Mesothelial cell of epicardium (in vitro differentiated cells): ENCODE data around the gene ST6GALNAC4. TPM values are rescaled to one million over a fixed set of nuclear protein-coding genes. Genes with fewer than 3 reads are reported as not detected.

ENCODE experiments used
- DNase-seq, 2 experiments: peaks; one replicate each; pipeline ENCODE4 v3.0.0; 2021; ENCODE audit warnings: low spot score in 2 of 2; ENCODE audit not compliant: unreplicated experiment in 2 of 2
- H3K27ac Mint-ChIP-seq: 2 replicates; pipeline ENCODE4 v1.8.0; 2021; ENCODE audit warnings: mixed read lengths
- H3K27me3 Mint-ChIP-seq: 2 replicates; pipeline ENCODE4 v1.8.0; 2021; ENCODE audit warnings: low read depth, mixed read lengths
- H3K36me3 Mint-ChIP-seq: 2 replicates; pipeline ENCODE4 v1.8.0; 2021; ENCODE audit warnings: mixed read lengths
- H3K4me1 Mint-ChIP-seq: 2 replicates; pipeline ENCODE4 v1.8.0; 2021; ENCODE audit warnings: mixed read lengths
- H3K4me3 Mint-ChIP-seq: 2 replicates; pipeline ENCODE4 v1.8.0; 2021; ENCODE audit warnings: mild to moderate bottlenecking, moderate library complexity, mixed read lengths
- H3K9me3 Mint-ChIP-seq: 2 replicates; pipeline ENCODE4 v1.8.0; 2021; ENCODE audit warnings: mixed read lengths
- total RNA-seq: library from RNA; stranded (reverse); gene quantifications from 3 replicates; pipeline ENCODE4 v1.2.1, GENCODE V29; 2021
- TF ChIP-seq, protein P1 (sequence below): fragments of 200-600 bp; sonication (generic); IDR thresholded peaks from one replicate; pipeline ENCODE4 v1.5.0; 2021; ENCODE audit warnings: antibody characterized with exemption; ENCODE audit not compliant: unreplicated experiment

Gene ST6GALNAC4
- total RNA-seq, 1 donor from 2014 or later: 14.5 TPM

DNA sequence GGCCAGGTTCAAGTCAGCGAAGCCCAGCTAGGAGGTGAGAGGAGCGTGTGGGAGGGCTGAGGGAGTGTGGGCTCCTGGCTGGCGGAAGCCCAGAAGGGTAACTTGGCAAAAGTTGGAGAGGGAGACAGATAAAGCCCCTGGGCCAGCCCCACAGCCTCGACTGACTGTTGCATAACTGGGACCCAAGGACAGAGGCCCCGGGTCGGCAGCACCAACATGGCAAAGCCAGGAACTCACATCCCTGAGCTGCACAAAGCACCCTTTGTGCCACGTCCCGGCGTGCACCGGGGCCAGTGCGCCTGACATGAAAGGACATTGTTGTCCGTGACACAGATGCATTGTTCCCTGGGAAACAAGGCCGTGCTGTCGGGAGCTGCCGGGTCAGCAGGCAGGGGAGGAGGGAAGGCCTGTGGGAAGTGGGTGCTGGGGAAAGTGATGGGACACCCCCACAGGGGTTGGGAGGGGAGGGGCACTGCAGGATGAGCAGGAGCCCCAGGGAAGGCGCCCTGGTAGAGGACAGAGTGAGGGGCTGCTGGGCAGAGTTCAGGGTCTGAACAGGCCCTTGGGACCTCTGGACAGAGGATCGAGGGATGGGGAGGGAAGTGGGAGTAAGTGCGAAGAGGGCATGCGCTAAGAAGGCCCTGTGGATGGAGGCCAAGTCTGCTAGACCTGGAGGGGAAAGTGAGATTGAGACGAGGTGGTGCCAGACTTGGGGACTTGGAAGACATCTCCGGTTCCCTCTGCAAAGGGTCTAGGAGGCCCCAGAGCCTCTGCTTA lies 33.9 kb upstream of the ST6GALNAC4 start:
- Mint-ChIP-seq H3K27ac (peak overlapping the region; percentile 43), H3K36me3 (peaks cover 6% of the 10 kb centered on the region), H3K4me3 (no peak overlapping the region), H3K9me3 (no peaks in the 10 kb centered on the region), H3K27me3 (no peaks in the 10 kb centered on the region), H3K4me1 (peaks cover 14% of the 10 kb centered on the region)
- TF ChIP-seq, protein P1, sequence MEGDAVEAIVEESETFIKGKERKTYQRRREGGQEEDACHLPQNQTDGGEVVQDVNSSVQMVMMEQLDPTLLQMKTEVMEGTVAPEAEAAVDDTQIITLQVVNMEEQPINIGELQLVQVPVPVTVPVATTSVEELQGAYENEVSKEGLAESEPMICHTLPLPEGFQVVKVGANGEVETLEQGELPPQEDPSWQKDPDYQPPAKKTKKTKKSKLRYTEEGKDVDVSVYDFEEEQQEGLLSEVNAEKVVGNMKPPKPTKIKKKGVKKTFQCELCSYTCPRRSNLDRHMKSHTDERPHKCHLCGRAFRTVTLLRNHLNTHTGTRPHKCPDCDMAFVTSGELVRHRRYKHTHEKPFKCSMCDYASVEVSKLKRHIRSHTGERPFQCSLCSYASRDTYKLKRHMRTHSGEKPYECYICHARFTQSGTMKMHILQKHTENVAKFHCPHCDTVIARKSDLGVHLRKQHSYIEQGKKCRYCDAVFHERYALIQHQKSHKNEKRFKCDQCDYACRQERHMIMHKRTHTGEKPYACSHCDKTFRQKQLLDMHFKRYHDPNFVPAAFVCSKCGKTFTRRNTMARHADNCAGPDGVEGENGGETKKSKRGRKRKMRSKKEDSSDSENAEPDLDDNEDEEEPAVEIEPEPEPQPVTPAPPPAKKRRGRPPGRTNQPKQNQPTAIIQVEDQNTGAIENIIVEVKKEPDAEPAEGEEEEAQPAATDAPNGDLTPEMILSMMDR: no peak
- DNase-seq: no peak

DNA sequence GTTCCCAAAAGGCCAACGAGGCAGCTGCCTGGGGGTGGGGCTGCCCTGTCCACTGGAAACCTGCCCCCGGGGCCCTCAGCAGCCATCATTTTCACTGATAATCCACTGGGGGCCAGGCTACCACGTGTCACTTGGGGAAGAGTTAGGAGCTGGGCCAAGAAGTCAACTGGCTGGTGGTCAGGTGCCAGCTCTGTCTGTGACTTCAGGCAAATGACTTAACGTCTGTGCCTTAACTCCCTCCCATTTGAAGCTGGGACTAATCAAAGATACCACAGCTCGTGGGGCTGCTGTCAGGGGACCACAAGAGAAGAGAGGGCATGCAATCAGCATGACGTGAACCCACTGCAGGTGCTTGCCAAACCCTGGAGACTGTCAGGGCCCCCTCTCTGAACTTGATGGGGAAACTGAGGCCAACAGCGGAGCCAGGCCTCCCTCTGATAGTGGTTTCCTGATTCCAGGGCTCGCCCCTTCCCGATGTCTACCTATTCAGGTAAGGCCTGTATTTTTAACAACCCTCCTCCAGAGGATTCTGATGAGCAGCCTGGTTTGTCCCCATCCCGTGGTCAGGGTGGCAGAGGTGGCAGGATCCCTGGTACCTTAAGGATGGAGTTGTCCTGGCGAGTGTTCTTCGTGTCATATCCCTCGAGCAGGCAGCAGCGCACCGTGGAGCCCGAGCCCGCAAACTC lies 33.1 kb upstream of the ST6GALNAC4 start:
- Mint-ChIP-seq H3K27me3 (no peaks in the 10 kb centered on the region), H3K9me3 (no peaks in the 10 kb centered on the region), H3K4me1 (peaks cover 9% of the 10 kb centered on the region), H3K27ac (peak overlapping the region; percentile 21), H3K36me3 (peaks cover 8% of the 10 kb centered on the region), H3K4me3 (no peak overlapping the region)
- no peak for DNase-seq
- TF ChIP-seq, protein P1: no peak

DNA sequence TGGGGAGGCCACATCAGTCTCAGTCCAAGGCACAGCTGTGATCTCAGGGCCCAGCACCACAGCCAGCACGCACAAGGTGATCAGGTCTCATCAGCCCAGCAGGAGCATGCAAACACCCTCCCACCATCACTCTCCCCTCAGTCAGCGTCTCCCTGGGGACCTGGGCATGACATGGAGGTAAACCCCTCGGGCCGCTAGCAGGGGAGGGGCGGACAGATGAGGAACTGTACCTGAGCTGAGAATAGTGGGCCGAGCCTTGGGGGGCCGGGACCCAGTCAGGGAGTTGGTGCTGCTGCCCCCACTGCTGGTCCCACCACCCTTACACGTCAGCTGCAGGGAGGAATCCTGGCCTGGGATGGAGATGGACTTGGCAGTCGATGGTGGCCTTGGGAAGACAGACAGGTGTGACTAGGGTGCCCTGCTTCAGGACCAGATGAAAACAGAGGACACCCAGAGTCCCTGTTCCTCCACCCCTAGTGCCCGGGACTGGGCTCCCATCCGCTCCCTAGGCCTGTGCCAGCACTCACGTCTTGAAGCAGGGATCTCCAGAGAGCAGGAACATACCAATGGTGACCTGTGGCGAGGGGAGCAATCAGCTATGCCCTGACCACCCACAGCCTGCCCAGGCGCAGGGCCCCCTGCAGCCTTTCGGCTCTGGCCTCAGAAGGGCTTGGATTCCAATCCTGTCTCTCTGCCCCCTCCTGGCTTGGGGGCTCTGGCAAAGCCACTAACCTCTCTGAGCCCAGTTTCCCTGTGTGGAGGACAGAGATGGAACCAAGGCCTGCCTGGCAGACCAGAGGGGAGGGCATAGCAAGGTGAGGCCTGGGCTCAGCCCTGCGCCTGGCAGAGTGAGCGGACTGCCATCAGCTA lies 31.2 kb upstream of the ST6GALNAC4 start:
- H3K27ac Mint-ChIP-seq: peak overlapping the region; percentile 21
- DNase-seq: no peak

DNA sequence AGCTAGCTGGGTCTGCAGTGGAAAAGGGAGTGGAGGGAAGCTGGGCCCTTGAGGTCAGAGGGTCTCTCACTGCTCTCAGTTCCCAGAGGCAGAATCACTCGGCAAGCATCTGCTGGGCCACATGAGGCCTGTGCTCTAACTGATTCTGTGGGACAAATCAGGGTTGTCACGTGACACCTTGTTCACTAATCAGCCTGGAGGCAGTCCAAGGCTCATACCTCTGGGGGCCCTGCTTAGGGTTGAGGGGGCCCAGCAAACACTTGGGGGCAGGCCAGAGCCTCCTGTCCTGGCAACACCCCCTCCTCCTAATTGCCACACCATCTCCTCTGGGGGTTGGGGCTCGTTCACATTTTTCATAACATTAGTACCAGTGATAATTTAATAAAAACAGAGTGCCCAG lies 29.9 kb upstream of the ST6GALNAC4 start:
- no peak for DNase-seq
- TF ChIP-seq, protein P1: no peak
- H3K4me3 Mint-ChIP-seq: no peak overlapping the region
- peak overlapping the region; percentile 59 for H3K27ac Mint-ChIP-seq
- no peaks in the 10 kb centered on the region for H3K27me3 Mint-ChIP-seq
- H3K9me3 Mint-ChIP-seq: no peaks in the 10 kb centered on the region
- H3K36me3 Mint-ChIP-seq: peaks cover 22% of the 10 kb centered on the region
- peaks cover 15% of the 10 kb centered on the region for H3K4me1 Mint-ChIP-seq

More for the DNA sequence above, 31.2 kb upstream of the ST6GALNAC4 start:
- Mint-ChIP-seq H3K9me3 (no peaks in the 10 kb centered on the region), H3K4me3 (no peak overlapping the region), H3K4me1 (peaks cover 13% of the 10 kb centered on the region), H3K36me3 (peaks cover 15% of the 10 kb centered on the region), H3K27me3 (no peaks in the 10 kb centered on the region)
- TF ChIP-seq, protein P1: no peak

DNA sequence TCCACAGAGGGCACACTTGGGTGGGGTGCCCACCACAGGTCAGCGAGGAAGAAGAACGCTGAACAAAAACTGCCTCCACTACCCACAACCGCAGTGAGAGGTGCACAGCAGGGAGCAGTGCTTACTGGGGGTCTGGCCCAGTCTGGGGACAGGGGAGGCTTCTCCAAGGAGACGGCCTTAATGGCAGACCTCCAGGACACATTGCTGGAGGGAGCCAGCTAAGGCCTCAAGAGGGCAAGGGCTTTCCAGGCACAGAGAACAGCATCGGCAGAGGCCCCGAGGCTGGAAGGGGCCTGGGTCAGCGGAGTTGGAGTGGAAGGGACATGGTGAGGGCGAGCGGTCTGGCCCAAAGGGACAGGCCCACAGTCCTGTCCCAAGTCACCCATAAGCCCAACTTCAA lies 29.1 kb upstream of the ST6GALNAC4 start:
- Mint-ChIP-seq H3K36me3 (peaks cover 22% of the 10 kb centered on the region), H3K4me1 (peaks cover 12% of the 10 kb centered on the region), H3K27ac (no peak overlapping the region), H3K4me3 (no peak overlapping the region), H3K9me3 (no peaks in the 10 kb centered on the region), H3K27me3 (no peaks in the 10 kb centered on the region)
- DNase-seq: no peak
- TF ChIP-seq, protein P1: no peak
